NCI-H510A treated with DMSO at 0.1 percent for 48 hours (cell line): ENCODE data around the gene RFLNA.

ENCODE experiments used
- DNase-seq: peaks from one replicate; lab custom pipeline; 2025; lab: John Stamatoyannopoulos, UW

RFLNA gene

GRCh38 chr12:124361074-124361970 lies 66.4 kb downstream of the RFLNA start:
- DNase-seq = no peak

DNA sequence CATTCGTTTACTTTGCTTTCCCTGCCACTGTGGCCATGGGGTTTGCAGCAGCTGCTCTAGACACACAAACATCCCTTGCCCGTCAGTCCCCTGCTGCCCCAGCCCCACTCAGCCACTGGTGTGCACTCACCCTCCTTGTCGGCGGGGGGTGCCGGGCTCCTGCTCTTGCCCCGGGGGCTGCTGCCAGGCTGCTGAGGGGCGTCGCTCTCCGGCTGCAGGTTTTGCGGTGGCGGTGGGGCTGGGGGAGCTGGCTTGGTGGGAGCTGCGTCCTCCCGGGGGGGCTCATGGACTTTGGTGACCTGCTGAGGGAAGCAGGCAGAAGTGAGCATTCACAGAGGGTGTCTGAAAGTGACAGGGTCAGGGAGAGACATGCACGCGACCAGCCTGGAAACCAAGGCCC lies 67.1 kb downstream of the RFLNA start:
- no peak for DNase-seq

DNA sequence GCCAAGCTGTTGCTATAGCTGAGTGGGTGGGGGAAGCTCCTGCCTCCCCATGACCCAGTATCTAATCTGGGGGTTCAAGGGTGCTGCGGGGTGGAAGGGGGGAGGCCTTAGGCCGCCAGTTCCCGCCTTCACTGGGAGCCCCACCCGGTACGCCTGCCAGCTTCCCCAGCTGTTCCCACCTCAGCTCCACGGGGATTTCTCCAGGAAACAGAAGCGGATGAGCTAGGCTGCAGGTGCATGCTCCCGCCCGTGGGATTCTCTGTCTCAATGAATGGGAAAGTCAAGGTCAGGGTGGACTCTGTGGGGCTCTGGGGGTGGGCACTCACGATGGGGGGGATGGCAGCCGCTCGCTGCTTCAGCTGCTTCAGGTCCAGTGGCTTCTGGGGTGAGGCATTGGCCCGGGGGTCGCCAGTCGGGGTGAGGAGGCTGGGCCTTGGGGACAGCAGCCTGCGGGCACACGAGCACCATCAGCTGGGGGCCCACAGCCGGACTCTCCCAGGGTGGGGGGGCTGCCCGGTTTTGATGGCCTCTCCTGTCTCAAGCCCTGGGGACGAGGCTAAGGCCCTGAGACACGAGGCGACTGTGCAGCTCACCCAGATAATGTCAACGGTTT lies 68.6 kb downstream of the RFLNA start:
- no peak for DNase-seq

DNA sequence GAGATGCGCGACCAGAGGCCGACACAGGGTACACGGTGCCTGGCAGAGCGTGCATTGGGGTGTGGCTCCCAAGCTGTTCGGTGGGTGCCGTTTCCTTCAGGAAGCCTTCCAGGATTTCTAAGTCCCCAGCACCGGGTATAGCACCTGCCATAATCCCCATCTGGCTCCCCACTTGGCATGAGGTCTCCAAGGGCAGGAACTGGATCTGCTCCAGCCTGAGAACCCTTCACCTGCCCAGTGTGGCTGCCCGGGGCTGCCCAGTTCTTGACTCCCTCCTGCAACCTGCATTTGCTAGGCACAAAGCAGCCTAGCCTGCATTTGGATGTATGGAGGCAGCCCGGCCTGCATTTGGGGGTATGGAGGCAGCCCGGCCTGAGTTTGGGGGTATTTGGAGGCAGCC lies 69.7 kb downstream of the RFLNA start:
- no peak for DNase-seq
